Upper lobe of right lung (tissue), 1 donor: ENCODE data around the gene TANGO6. TPM values are rescaled to one million over a fixed set of nuclear protein-coding genes. Genes with fewer than 3 reads are reported as not detected.

Experiments used
- ATAC-seq: fragments of 200-7000 bp; cut with Tn5 transposase; one replicate; pipeline ENCODE4 v1.9.1; 2020; ENCODE audit warnings: mild to moderate bottlenecking, moderate library complexity
- DNase-seq: peaks from one replicate; pipeline ENCODE4 v3.0.0-alpha.2; 2020
- H3K27ac ChIP-seq: fragments of 200-600 bp; one replicate; pipeline ENCODE4 v1.8.0; 2022
- H3K27me3 ChIP-seq: fragments of 200-600 bp; one replicate; pipeline ENCODE4 v1.8.0; 2022; ENCODE audit warnings: mild to moderate bottlenecking
- H3K36me3 ChIP-seq: fragments of 200-600 bp; one replicate; pipeline ENCODE4 v1.8.0; 2022
- H3K4me1 ChIP-seq: fragments of 200-600 bp; one replicate; pipeline ENCODE4 v1.8.0; 2022
- H3K4me3 ChIP-seq: fragments of 200-600 bp; one replicate; pipeline ENCODE4 v1.8.0; 2022; ENCODE audit warnings: mild to moderate bottlenecking
- H3K9me3 ChIP-seq: fragments of 200-600 bp; one replicate; pipeline ENCODE4 v1.8.0; 2022
- intact Hi-C: fragments of 100-400 bp; cut with DNase I; formaldehyde crosslinking; loops from one replicate; pipeline ENCODE4 v1.11.0; 2022
- total RNA-seq: library from RNA; stranded (reverse); fragmentation: NEBNext Ultra II Directional; extraction: Animal tissue kit (Norgen Biotek cat#: 25700); gene quantifications from one replicate; pipeline ENCODE4 v1.2.1, GENCODE V29; 2021
- TF ChIP-seq, protein P1 (sequence below): fragments of 200-600 bp; IDR thresholded peaks from one replicate; pipeline ENCODE4 v1.8.0; 2022; ENCODE audit warnings: antibody characterized with exemption
- donor health status: DM: no; HTN: yes; CAD: no; lungs with severe emphysema.

The TANGO6 gene
- total RNA-seq, 1 donor from 2014 or later = 19.1 TPM

GRCh38 chr16:68883685-68884084 is 40.4 kb downstream of the TANGO6 start:
- H3K36me3 ChIP-seq = peaks cover 26% of the 10 kb centered on the region
- H3K9me3 ChIP-seq = no peaks in the 10 kb centered on the region
- DNase-seq = no peak
- no peak for ATAC-seq
- peaks cover 11% of the 10 kb centered on the region for H3K4me1 ChIP-seq
- intact Hi-C loops = no loop called here
- H3K27ac ChIP-seq = no peak overlapping the region
- TF ChIP-seq, protein P1, sequence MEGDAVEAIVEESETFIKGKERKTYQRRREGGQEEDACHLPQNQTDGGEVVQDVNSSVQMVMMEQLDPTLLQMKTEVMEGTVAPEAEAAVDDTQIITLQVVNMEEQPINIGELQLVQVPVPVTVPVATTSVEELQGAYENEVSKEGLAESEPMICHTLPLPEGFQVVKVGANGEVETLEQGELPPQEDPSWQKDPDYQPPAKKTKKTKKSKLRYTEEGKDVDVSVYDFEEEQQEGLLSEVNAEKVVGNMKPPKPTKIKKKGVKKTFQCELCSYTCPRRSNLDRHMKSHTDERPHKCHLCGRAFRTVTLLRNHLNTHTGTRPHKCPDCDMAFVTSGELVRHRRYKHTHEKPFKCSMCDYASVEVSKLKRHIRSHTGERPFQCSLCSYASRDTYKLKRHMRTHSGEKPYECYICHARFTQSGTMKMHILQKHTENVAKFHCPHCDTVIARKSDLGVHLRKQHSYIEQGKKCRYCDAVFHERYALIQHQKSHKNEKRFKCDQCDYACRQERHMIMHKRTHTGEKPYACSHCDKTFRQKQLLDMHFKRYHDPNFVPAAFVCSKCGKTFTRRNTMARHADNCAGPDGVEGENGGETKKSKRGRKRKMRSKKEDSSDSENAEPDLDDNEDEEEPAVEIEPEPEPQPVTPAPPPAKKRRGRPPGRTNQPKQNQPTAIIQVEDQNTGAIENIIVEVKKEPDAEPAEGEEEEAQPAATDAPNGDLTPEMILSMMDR = no peak
- no peaks in the 10 kb centered on the region for H3K27me3 ChIP-seq
- H3K4me3 ChIP-seq = no peak overlapping the region

- H3K4me3 ChIP-seq = no peak overlapping the region
- no peaks in the 10 kb centered on the region for H3K27me3 ChIP-seq
- H3K36me3 ChIP-seq = peaks cover 19% of the 10 kb centered on the region
- intact Hi-C loops = no loop called here
- no peaks in the 10 kb centered on the region for H3K9me3 ChIP-seq
- TF ChIP-seq, protein P1 = no peak
- DNase-seq = no peak
- no peak overlapping the region for H3K27ac ChIP-seq
- no peak for ATAC-seq
- H3K4me1 ChIP-seq = peaks cover 11% of the 10 kb centered on the region
These were observed 41.1 kb downstream of the TANGO6 start for GRCh38 chr16:68884401-68884800.

- Histone ChIP-seq H3K27ac (no peak overlapping the region), H3K9me3 (no peaks in the 10 kb centered on the region), H3K36me3 (peaks cover 13% of the 10 kb centered on the region), H3K27me3 (no peaks in the 10 kb centered on the region), H3K4me1 (peaks cover 11% of the 10 kb centered on the region), H3K4me3 (no peak overlapping the region)
- ATAC-seq (no peak), DNase-seq (no peak)
- TF ChIP-seq, protein P1 = no peak
- intact Hi-C loops = no loop called here
These were observed 41.8 kb downstream of the TANGO6 start for GRCh38 chr16:68884861-68885720.

- H3K36me3 ChIP-seq = no peaks in the 10 kb centered on the region
- no peak overlapping the region for H3K27ac ChIP-seq
- intact Hi-C loops = no loop called here
- H3K9me3 ChIP-seq = no peaks in the 10 kb centered on the region
- peaks cover 11% of the 10 kb centered on the region for H3K4me1 ChIP-seq
- TF ChIP-seq, protein P1 = no peak
- DNase-seq (no peak), ATAC-seq (no peak)
- no peaks in the 10 kb centered on the region for H3K27me3 ChIP-seq
- no peak overlapping the region for H3K4me3 ChIP-seq
These were observed 43.8 kb downstream of the TANGO6 start for GRCh38 chr16:68887107-68887506.

GRCh38 chr16:68889508-68890150 is 46.3 kb downstream of the TANGO6 start:
- intact Hi-C loops = no loop called here

More at GRCh38 chr16:68889508-68890150, 46.3 kb downstream of the TANGO6 start:
- DNase-seq (no peak), ATAC-seq (peak; percentile 54)
- no peaks in the 10 kb centered on the region for H3K36me3 ChIP-seq
- H3K9me3 ChIP-seq = no peaks in the 10 kb centered on the region
- no peak overlapping the region for H3K4me3 ChIP-seq
- TF ChIP-seq, protein P1 = no peak
- H3K27ac ChIP-seq = no peak overlapping the region
- no peaks in the 10 kb centered on the region for H3K27me3 ChIP-seq
- peaks cover 9% of the 10 kb centered on the region for H3K4me1 ChIP-seq
